ENCODE data around the gene ARRDC5. TPM values are rescaled to one million over a fixed set of nuclear protein-coding genes. Genes with fewer than 3 reads are reported as not detected.

Gene ARRDC5
- total and polyA plus RNA-seq, 2 of the 8 experiments (the other 6 are each of a cell fraction or from before 2014, with no cell fraction given): not detected

DNA sequence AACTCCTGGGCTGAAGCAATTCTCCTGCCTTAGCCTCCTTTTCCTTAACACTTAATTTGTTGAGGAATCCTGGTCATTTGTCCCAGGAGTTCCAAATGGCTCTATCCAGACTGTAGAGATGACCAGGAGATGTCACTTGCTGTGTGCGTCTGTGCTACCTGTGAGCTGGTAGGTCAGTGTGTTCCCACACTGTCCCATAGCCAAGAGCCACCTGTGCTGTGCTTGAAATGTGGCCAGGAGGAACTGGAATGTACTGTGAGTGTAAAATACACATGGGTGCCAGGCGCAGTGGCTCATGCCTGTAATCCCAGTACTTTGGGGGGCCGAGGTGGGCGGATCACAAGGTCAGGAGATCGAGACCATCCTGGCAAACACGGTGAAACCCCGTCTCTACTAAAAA lies 36.8 kb upstream of the ARRDC5 start:
- H3K9me3 ChIP-seq (ENCODE audit: insufficient read depth in 2 of 2, low read depth in 1 of 2, low read length in 1 of 2): no peaks in the 10 kb centered on the region

More for the DNA sequence above, 36.8 kb upstream of the ARRDC5 start:
- H4K5ac ChIP-seq (ENCODE audit: insufficient read length, low read depth, low read length): no peak overlapping the region
- H3K23ac ChIP-seq (ENCODE audit: insufficient read length): no peak overlapping the region
- H2BK20ac ChIP-seq (ENCODE audit: low read length): no peak overlapping the region
- no peaks in the 10 kb centered on the region for H3K27me3 ChIP-seq (replicated peaks in 1 of 4; ENCODE audit: control insufficient read depth in 3 of 4, extremely low read depth in 1 of 4, insufficient read depth in 3 of 4, low read length in 3 of 4)
- no peak overlapping the region for H2AK5ac ChIP-seq (ENCODE audit: low read depth, low read length)
- H3K79me1 ChIP-seq (ENCODE audit: low read depth, low read length): peaks cover 3% of the 10 kb centered on the region; the same call in 1 of the 2 replicates
- H3K56ac ChIP-seq (replicated peaks; ENCODE audit: insufficient read length, low read depth, low read length): no peak overlapping the region
- 95% methylated on average over 7 of the region's 7 CpGs; no CpG with 5 or more reads in 1 of the 2 experiments for WGBS, 2 experiments (ENCODE audit: extremely low coverage in 1 of 2, insufficient coverage in 1 of 2, insufficient read length in 1 of 2, insufficient replicate concordance in 2 of 2, low coverage in 1 of 2, low lambda C conversion rate in 2 of 2, missing lambda C conversion rate in 1 of 2)
- no peak overlapping the region for H2BK120ac ChIP-seq (replicated peaks; ENCODE audit: low read depth, low read length)
- H3K79me2 ChIP-seq (ENCODE audit: control insufficient read depth in 1 of 2, insufficient read depth in 2 of 2, low read length in 2 of 2): no peaks in the 10 kb centered on the region; a peak in 1 of 4 replicates
- DNase-seq (ENCODE audit: low read depth in 1 of 2, low spot score in 2 of 2) (no peak), FAIRE-seq (no peak)
- H3K9ac ChIP-seq (replicated peaks in 1 of 4; ENCODE audit: extremely low read depth in 1 of 4, low read depth in 3 of 4, low read length in 3 of 4): no peak overlapping the region
- H3K18ac ChIP-seq (ENCODE audit: extremely low read depth, low read length): no peak overlapping the region
- H4K8ac ChIP-seq (ENCODE audit: extremely low read depth, insufficient read depth, low read length): no peak overlapping the region
- peaks cover 7 to 34% (median 13%) of the 10 kb centered on the region in 4 experiments; a peak in 5 of 8 replicates for H3K36me3 ChIP-seq (ENCODE audit: control insufficient read depth in 2 of 4, insufficient read depth in 4 of 4, low read length in 3 of 4)
- H2AFZ ChIP-seq (ENCODE audit: low read length): no peak overlapping the region
- no peak overlapping the region for H3K27ac ChIP-seq (ENCODE audit: low read depth, low read length)
- ChIA-PET CTCF (ENCODE audit: partially characterized antibody) (interaction anchor here (0.6 to 6.8 kb wide), 5 partner anchors 10 to 90 kb away, joined by 3 to 67 read pairs (median 8); no protein-coding TSS in a partner anchor), POLR2A (ENCODE audit: partially characterized antibody) (interaction anchor here (0.8 kb wide), 2 partner anchors 10 to 48 kb away, joined by 3 to 5 read pairs; no protein-coding TSS in a partner anchor)
- no peak overlapping the region for H3K4me2 ChIP-seq (ENCODE audit: insufficient read depth in 1 of 2, low read depth in 2 of 2, low read length in 2 of 2)
- no peaks in the 10 kb centered on the region for H3K23me2 ChIP-seq (ENCODE audit: low read depth, low read length)
- no peak overlapping the region for H3K14ac ChIP-seq (ENCODE audit: insufficient read length)
- peaks cover 2 to 10% of the 10 kb centered on the region in 2 experiments for H4K20me1 ChIP-seq (replicated peaks in 1 of 2; ENCODE audit: control insufficient read depth in 1 of 2, insufficient read depth in 2 of 2, low read length in 2 of 2)
- no peak overlapping the region for H2BK5ac ChIP-seq (ENCODE audit: low read depth, low read length)
- TF ChIP-seq TAF7 (optimal IDR thresholded peaks at IDR 0.05; ENCODE audit: borderline replicate concordance, low read depth, low read length): no peak
- TF ChIP-seq ZNF274 (IDR thresholded peaks at IDR 0.05; ENCODE audit: borderline replicate concordance, extremely low read depth, low read length): no peak
- no peak for TF ChIP-seq HDAC2 (IDR thresholded peaks at IDR 0.05; ENCODE audit: borderline replicate concordance in 1 of 2, low read depth in 2 of 2, low read length in 2 of 2)
- no peak for TF ChIP-seq FOSL1 (IDR thresholded peaks at IDR 0.05; ENCODE audit: insufficient read depth, low read depth, low read length)
- no peak for TF ChIP-seq POLR2AphosphoS5 (IDR thresholded peaks at IDR 0.05; ENCODE audit: low read depth, low read length)
- no peak for TF ChIP-seq SIRT6 (IDR thresholded peaks at IDR 0.05; ENCODE audit: low read length)
- TF ChIP-seq RXRA (IDR thresholded peaks at IDR 0.05; ENCODE audit: insufficient read depth, low read depth, low read length): no peak
- H3K4ac ChIP-seq (replicated peaks; ENCODE audit: insufficient read length, low read depth, low read length): no peak overlapping the region
- no peaks in the 10 kb centered on the region for H3K4me1 ChIP-seq (replicated peaks in 1 of 4; ENCODE audit: control insufficient read depth in 3 of 4, insufficient read depth in 4 of 4, low read length in 3 of 4)
- H4K91ac ChIP-seq (replicated peaks; ENCODE audit: insufficient read length, low read length): no peak overlapping the region
- H2BK12ac ChIP-seq (ENCODE audit: low read depth, low read length): no peak overlapping the region
- H2BK15ac ChIP-seq (ENCODE audit: low read length): no peak overlapping the region
- H3K4me3 ChIP-seq (ENCODE audit: extremely low read depth in 1 of 4, insufficient read depth in 2 of 4, low read depth in 3 of 4, low read length in 4 of 4): no peak overlapping the region

Data from H1 (cell line).